ENCODE results near the gene GGT1.
"Not testable (repeated sequence)": the region's sequence is repeated elsewhere in the genome, so short reads cannot be mapped to it uniquely, and the experiment has no call there.

DNA sequence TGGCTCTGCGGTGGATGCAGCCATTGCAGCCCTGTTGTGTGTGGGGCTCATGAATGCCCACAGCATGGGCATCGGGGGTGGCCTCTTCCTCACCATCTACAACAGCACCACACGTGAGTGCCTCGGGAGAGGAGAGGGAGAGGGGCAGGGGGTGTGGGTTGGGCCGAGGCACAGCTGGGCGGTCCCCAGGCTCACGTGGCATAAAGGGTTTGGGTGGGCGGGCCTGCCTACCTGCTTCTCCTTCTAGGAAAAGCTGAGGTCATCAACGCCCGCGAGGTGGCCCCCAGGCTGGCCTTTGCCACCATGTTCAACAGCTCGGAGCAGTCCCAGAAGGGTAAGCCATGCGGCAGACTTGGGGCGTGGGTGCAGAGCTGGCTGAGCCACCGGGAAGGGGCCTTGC, 11.8 kb downstream of the GGT1 start:
- not testable (repeated sequence) for TF ChIP-seq POLR2AphosphoS5 (IDR thresholded peaks at IDR 0.05; ENCODE audit: low read depth); CTCF (conservative IDR thresholded peaks at IDR 0.05; ENCODE audit: low read depth in 2 of 2); ZNF114 (CRISPR knock-in tag; IDR thresholded peaks at IDR 0.05); EZH2 (IDR thresholded peaks at IDR 0.05; ENCODE audit: low read depth, unreplicated experiment); ZNF331 (CRISPR knock-in tag; IDR thresholded peaks at IDR 0.05; ENCODE audit: low read depth); CREB1 (CRISPR knock-in tag; IDR thresholded peaks at IDR 0.05; ENCODE audit: low read depth); ETS1 (IDR thresholded peaks at IDR 0.05); EZH2phosphoT487 (IDR thresholded peaks at IDR 0.05; ENCODE audit: unreplicated experiment); STAT1 (IDR thresholded peaks at IDR 0.05; ENCODE audit: unreplicated experiment); NANOG (IDR thresholded peaks at IDR 0.05; ENCODE audit: borderline replicate concordance); JUNB (IDR thresholded peaks at IDR 0.05; ENCODE audit: unreplicated experiment)
- TF ChIP-seq, protein P1, sequence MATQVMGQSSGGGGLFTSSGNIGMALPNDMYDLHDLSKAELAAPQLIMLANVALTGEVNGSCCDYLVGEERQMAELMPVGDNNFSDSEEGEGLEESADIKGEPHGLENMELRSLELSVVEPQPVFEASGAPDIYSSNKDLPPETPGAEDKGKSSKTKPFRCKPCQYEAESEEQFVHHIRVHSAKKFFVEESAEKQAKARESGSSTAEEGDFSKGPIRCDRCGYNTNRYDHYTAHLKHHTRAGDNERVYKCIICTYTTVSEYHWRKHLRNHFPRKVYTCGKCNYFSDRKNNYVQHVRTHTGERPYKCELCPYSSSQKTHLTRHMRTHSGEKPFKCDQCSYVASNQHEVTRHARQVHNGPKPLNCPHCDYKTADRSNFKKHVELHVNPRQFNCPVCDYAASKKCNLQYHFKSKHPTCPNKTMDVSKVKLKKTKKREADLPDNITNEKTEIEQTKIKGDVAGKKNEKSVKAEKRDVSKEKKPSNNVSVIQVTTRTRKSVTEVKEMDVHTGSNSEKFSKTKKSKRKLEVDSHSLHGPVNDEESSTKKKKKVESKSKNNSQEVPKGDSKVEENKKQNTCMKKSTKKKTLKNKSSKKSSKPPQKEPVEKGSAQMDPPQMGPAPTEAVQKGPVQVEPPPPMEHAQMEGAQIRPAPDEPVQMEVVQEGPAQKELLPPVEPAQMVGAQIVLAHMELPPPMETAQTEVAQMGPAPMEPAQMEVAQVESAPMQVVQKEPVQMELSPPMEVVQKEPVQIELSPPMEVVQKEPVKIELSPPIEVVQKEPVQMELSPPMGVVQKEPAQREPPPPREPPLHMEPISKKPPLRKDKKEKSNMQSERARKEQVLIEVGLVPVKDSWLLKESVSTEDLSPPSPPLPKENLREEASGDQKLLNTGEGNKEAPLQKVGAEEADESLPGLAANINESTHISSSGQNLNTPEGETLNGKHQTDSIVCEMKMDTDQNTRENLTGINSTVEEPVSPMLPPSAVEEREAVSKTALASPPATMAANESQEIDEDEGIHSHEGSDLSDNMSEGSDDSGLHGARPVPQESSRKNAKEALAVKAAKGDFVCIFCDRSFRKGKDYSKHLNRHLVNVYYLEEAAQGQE (IDR thresholded peaks at IDR 0.05; ENCODE audit: unreplicated experiment), result not testable (repeated sequence)
